Esophagus muscularis mucosa (tissue), 3 donors: ENCODE results near the gene MPHOSPH6.

ENCODE experiments used
- POLR2A ChIP-seq: fragments of 450-650 bp; IDR thresholded peaks from one replicate; pipeline ENCODE4 v1.6.1; 2017; ENCODE audit warnings: antibody characterized with exemption, moderate library complexity, mild to moderate bottlenecking, low read depth
- POLR2AphosphoS5 ChIP-seq, 2 donors: sonication (generic); formaldehyde crosslinking; IDR thresholded peaks; one replicate each; pipeline ENCODE4 v1.6.1; 2017; ENCODE audit warnings: antibody characterized with exemption in 2 of 2
- TF ChIP-seq, protein P1 (sequence below), 3 experiments: fragments of 200-600 bp in 2 of 3; fragments of 450-650 bp in 1 of 3; sonication (generic) in 2 of 3; IDR thresholded peaks; one replicate each; pipeline ENCODE4 v1.5.1; 2017 to 2019; ENCODE audit warnings: antibody characterized with exemption in 3 of 3, mild to moderate bottlenecking in 2 of 3, moderate library complexity in 1 of 3

DNA sequence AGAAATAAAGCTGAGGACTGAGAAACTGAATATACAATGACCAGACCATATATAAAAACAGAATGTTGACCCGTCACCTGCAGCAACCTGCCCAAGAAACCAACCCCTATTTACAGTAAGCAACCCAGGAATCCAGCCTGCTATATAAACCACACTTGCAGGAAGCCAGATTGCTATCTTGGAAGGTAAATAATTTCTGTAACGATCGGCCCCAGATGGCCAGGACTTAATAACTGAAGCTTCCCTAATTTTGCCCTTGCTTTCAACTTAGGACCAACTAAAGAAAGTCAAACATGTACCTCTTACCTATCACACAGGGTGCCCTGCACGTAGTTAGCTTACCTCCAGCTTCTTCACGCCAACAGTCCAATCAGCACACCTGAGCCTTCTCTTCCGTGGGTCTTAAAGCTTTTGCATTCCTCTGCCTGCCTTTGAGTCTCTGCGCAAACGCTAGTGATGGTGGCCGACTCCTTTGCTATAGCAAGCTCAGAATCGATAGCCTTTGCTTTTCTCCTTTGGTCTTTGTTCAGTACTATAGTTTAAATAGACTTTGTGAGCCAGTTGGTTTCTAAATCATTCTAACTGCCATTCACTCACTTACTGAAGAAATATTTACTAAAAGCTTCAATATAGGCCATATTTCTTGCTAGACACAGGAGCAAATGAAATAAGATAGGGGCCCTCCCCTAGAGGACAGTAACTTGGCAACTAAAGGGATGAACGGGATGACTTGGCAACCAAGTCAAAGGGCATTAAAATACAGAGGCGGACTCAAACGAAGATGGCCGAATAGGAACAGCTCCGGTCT lies 31.3 kb downstream of the MPHOSPH6 start:
- TF ChIP-seq, protein P1, sequence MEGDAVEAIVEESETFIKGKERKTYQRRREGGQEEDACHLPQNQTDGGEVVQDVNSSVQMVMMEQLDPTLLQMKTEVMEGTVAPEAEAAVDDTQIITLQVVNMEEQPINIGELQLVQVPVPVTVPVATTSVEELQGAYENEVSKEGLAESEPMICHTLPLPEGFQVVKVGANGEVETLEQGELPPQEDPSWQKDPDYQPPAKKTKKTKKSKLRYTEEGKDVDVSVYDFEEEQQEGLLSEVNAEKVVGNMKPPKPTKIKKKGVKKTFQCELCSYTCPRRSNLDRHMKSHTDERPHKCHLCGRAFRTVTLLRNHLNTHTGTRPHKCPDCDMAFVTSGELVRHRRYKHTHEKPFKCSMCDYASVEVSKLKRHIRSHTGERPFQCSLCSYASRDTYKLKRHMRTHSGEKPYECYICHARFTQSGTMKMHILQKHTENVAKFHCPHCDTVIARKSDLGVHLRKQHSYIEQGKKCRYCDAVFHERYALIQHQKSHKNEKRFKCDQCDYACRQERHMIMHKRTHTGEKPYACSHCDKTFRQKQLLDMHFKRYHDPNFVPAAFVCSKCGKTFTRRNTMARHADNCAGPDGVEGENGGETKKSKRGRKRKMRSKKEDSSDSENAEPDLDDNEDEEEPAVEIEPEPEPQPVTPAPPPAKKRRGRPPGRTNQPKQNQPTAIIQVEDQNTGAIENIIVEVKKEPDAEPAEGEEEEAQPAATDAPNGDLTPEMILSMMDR (IDR thresholded peaks at IDR 0.05) = no peak
- no peak for TF ChIP-seq POLR2AphosphoS5 (IDR thresholded peaks at IDR 0.05)
- no peak for TF ChIP-seq POLR2A
